SKM-1 (cell line): ENCODE data around the gene COL24A1.

ENCODE experiments used
- DNase-seq: peaks from one replicate; lab custom pipeline; 2025; ENCODE audit not compliant: unreplicated experiment; lab: John Stamatoyannopoulos, UW

Gene COL24A1

GRCh38 chr1:85700422-85700821 lies 456.1 kb downstream of the COL24A1 start:
- DNase-seq, result no peak

DNA sequence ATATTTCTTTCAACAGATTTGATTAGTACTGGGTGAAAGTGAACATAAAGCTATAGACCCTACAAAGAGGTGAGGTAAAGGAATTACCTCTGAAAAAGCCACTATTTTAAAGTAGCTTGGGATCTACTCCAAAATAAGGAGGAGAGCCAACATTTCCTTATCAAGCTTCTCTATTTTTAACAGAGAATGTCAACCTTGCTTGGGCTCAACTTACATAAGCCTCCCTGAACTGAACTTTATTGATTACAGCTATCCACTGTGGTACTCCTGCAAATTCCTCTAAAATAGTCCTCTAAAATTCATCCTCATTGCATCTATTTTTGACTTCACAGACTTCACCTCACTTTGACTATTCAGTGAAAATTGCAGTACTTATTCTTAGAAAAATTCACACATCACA lies 458.7 kb downstream of the COL24A1 start:
- no peak for DNase-seq

- DNase-seq, result no peak
Observed at GRCh38 chr1:85692730-85693314, 463.8 kb downstream of the COL24A1 start.

- no peak for DNase-seq
Observed at GRCh38 chr1:85689775-85690404, 466.7 kb downstream of the COL24A1 start.

DNA sequence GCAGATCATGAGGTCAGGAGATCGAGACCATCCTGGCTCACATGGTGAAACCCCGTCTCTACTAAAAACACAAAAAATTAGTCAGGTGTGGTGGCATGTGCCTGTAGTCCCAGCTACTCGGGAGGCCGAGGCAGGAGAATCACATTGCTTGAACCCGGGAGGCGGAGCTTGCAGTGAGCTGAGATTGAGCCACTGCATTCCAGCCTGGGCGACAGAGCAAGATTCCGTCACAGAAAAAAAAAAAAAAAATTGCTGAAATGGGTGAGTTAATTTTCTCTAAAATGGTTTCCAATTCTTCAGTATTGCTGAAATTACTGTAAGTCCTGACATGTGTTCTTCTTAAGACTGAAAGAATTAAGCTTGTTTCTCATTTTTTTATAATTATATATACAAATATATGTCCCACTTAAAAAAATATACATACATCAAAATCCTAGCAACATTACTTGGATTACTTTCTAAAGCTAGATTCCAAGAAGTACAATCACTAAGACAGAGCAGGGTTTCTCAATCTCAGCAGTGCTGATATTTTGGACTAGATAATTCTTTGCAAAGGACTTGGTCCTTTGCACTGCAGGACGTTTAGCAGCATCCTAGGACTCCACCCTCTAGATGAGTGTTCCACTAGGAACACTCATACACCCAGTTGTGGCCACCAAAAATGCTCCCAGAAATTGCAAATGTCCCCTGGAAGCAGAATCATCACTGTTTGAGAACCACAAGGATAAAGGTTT lies 473.1 kb downstream of the COL24A1 start:
- DNase-seq, result no peak

GRCh38 chr1:85681087-85681486 lies 475.5 kb downstream of the COL24A1 start:
- DNase-seq, result no peak
